ENCODE measurements around the gene CLSTN1.

Gene CLSTN1

GRCh38 chr1:9823943-9824701 lies at the start of gene CLSTN1:
Gene CLSTN1 (minus strand): TSS chr1:9823965. CDS start chr1:9823733, 232 bp downstream.
- FAIRE-seq = no peak

GRCh38 chr1:9873385-9873784 lies 49.6 kb upstream of the CLSTN1 start:
- no peak for FAIRE-seq

GRCh38 chr1:9872430-9873165 lies 48.8 kb upstream of the CLSTN1 start:
- no peak for FAIRE-seq

DNA sequence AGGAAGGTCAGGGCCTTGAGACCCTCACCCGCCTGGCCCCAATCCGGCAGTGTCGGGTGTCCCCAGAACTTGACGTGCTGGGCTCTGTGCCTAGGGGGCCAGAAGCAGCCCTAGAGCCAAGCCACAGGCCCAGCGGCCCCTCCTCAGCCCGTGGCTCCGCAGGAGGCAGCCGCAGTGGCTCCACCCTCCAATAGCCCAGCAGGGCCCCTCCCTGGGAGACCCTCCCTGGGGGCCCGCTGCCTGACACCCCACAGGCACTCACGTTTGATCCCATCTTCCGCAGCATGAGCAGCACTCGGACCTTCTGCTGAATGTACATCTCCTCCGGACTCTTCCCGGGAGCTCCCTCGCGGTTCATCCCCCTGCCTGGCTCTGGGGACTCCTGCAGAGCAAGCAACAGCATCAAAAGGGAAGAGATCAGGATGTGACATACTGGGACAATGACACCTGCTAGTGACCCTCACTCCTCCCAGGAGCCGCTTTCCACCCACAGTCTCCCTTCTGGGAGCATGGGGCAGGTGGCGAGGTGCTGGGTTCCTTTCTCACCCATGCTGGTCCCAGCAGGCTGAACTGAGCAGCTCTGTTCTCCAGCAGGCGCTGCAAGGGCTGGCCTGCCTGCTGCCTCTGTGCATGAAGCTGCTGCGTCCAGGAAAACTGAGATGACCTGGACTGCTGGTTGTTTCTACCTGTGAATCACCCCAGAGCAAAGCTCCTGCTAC lies 48.1 kb upstream of the CLSTN1 start:
- FAIRE-seq = no peak

DNA sequence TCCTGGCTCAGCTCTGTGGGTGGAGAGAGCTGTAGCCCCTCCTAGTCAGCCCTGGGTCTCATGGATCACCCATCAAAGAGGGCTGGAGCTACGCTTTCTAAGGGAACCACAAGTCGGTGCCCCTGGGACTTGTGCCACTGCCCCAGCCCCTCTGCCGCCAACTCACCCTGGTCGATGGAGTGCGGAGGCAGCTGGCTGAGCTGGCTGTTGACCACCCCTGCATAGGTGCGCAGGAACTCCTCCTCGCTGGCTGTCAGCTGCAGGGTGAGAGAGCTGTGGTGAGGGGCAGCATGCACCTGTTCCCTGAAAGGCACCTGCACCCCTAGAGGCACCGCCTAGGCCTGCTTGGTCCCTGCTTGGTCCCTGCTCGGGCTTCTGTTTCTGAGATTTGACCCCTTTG lies 47.3 kb upstream of the CLSTN1 start:
- FAIRE-seq = no peak

- FAIRE-seq = no peak
These were observed 46.8 kb upstream of the CLSTN1 start for GRCh38 chr1:9870572-9870971.

- no peak for FAIRE-seq
These were observed 46.1 kb upstream of the CLSTN1 start for GRCh38 chr1:9869831-9870251.

DNA sequence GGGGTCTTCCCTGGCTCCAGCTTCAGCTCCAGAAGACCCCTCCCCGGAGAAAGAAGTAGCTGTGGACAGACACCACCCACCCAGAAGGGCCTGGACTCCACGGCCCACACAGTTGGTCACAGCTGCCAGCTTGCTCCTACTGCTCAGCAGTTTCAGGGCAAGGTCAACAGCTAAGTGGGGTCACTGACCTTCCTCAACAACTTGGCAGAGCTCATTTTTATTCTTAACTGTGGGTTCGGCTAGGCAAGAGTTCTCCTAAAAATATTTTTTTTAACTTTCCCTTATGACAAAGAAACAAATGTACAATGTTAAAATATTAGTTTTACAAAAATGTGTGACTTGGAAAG lies 44.5 kb upstream of the CLSTN1 start:
- no peak for FAIRE-seq

GRCh38 chr1:9867408-9868243 lies 43.9 kb upstream of the CLSTN1 start:
- FAIRE-seq = no peak

GRCh38 chr1:9866836-9867235 lies 43.1 kb upstream of the CLSTN1 start:
- no peak for FAIRE-seq

DNA sequence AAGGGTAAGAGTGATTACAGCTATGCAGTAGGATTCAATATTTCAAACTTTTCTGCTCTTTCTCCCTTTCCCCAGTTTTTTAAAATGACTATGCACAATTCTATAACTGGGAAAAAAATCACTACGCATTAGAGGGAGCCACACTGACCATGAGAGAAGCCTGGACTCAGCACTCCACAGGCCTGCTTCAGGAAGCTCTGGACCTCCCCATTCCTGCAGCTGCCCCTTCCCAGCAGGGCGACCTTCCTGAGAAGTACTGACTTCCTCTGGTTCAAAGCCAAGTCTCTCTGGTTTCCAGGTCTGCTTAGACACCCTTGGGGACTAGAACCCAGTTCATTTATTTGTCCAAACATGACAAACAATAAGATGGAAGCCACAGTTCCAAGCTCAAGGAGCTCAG lies 42.0 kb upstream of the CLSTN1 start:
- FAIRE-seq = no peak

DNA sequence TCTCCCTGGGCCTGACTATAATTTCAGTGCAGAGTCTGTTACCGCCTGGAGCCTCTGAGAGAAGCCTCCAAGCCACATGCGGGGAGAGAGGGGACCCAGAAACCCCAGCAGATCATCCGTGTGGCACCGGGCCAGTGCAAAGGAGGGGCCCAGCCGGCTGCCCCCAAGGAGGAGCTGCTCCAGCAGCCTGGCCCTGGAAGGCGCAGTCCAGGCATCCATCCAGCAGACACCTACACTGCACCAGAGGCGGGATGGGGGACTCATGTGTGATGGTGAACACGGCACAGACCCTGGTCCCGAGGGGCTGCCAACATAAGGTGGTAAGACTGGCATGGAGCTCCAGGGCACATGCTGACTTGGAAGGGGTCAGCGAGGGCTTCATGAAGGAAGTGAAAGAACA lies 39.6 kb upstream of the CLSTN1 start:
- FAIRE-seq = no peak

DNA sequence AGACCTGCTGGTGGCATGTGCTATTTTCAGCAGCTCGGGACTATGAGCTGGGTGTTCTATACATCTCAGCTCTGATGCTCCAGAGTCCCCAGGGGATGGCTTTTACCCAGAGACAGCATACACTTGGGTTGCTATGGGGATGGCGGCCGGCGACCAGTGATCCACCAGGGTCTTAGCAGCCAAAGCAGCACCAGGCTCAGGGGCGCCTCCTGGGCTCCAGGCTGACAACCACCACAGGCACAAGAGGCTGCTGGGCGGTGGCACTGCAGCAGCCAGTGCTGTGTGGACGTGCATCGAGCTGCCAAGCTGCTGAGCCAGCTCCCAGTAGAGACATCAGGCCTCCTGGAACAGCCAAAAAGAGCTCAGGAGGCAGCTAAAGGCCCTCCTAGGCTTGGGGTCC lies 37.6 kb upstream of the CLSTN1 start:
- FAIRE-seq = no peak

GRCh38 chr1:9860887-9861286 lies 37.1 kb upstream of the CLSTN1 start:
- no peak for FAIRE-seq

DNA sequence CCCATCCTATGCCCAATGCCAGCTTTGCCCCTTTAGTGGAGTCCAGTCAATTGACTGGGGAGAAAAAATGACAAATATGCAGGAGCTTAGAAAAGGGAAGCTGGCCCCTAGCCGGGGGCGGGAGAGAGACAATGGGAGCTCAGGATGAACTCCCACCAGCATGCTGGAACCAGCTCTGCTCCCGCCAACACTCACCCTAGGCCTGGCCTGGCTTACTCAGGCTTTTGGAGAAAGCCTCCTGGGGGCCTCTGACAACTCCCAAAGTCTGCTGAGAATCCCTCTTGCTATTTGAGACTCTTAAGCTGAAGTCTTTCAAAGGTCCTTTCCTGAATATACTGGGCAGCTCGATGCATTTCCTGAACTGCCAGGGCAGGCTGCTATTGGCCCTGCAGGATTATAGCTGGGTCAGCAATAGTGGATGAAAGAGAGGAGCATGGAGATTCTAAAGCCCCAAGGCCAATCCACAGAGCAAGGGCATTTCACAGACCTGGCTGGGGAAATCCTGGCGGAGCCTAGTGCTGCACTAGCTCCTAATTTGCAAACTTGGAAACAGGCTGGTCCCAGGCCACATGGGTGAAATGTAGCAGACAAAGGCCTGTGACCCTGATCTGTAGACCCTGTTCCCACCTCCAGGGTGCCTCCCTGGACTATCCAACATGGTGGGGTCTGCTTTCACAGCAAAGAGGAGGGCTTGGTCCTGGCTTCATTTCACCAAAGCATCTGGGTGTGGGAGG lies 35.7 kb upstream of the CLSTN1 start:
- FAIRE-seq = no peak

- FAIRE-seq = no peak
These were observed 34.7 kb upstream of the CLSTN1 start for GRCh38 chr1:9858293-9859035.

DNA sequence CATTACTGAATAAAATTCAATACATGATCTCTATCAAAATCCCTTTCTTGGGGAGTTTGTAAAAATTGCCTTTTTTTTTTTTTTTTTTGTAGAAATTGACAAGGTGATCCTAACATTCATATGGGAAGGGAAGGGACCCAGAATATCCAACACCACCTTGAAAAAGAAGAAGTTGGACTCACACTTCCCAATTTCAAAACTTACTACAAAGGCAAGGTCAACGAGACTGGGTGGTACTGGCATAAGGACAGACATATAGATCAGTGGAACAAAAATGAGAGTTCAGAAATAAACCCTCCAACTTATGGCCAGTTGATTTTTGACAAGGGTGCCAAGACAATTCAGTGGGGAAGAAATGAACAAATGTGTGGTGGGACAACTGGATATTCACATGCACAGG lies 31.4 kb upstream of the CLSTN1 start:
- FAIRE-seq = no peak

DNA sequence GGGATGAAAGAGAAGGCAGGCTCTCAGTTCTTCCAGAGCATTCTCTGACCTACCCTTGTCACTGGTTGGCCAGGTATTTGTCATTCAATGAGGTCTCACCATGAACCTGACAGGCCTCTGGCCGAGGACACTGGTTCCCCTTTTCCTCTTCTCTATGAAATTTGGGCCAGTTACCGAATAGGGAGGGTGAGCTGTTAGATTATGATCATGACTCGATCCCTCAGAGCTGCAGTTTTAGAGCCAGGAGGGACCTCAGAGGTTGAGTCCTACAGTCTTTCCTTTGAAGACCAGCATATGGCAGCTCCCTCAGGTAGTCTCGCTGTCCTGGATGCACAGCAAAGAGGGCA lies 29.5 kb upstream of the CLSTN1 start:
- no peak for FAIRE-seq

DNA sequence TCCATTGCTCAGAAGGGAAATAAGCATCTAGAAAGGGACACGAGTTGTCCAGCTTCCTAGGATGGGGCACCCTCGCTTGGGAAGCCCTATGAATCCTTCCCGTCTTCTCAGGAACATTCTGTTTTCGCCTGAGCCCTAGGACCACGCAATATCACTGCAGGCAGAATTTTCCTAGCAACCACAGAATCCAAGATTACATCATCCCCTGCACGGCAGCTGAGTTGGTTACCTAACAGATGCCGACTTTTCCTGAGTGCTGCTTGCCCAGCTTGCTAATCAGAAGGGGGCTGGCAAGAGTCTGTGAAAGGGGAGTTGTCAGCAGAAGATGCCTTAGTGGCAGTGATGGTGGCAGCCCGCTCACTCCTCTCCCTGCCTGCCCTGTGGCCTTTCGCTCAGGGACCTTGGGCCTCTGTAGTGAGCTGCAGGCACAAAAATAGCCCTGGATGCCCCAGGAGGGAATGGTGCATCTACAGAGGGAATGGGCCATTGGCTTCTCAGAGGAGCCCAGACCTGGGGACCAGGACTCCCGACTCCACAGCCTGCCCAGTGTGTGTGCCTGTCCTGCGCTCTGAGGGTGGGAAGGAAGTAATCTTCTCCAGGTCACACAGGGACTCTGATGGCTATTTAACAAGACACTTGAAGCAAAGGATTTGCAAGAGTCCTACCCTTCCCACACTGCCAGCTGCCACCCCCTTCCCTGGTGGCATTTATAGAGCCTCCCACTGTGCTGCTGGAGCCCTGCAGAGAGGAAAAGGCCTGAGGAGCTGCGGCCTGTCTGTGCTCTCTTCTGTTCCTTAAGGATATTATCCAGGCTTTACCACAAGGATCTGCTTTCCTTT lies 28.9 kb upstream of the CLSTN1 start:
- FAIRE-seq = no peak

- no peak for FAIRE-seq
These were observed 28.2 kb upstream of the CLSTN1 start for GRCh38 chr1:9852004-9852403.

Data from TTC549 (cell line).